ENCODE measurements around the gene ABTB2.

GRCh38 chr11:34356130-34356529, 1.7 kb downstream of the ABTB2 start:
- no peak for TF ChIP-seq EZH2 (IDR thresholded peaks at IDR 0.05; ENCODE audit: low read length, missing control alignments)
- no peak for TF ChIP-seq CTCF (conservative IDR thresholded peaks at IDR 0.05 in 1 of 2, IDR thresholded peaks at IDR 0.05 in 1 of 2; ENCODE audit: low read depth in 1 of 2, low read length in 2 of 2)
